GM19372 (cell line): ENCODE results near the gene HSD17B3.
"Not testable (repeated sequence)": the region's sequence is repeated elsewhere in the genome, so short reads cannot be mapped to it uniquely, and the experiment has no call there.

Experiments used
- ATAC-seq: cut with Tn5 transposase; IDR thresholded peaks from one replicate; pipeline ENCODE4 v1.9.1; 2021; ENCODE audit warnings: mild to moderate bottlenecking, low read depth, moderate library complexity; ENCODE audit not compliant: unreplicated experiment

The HSD17B3 gene

DNA sequence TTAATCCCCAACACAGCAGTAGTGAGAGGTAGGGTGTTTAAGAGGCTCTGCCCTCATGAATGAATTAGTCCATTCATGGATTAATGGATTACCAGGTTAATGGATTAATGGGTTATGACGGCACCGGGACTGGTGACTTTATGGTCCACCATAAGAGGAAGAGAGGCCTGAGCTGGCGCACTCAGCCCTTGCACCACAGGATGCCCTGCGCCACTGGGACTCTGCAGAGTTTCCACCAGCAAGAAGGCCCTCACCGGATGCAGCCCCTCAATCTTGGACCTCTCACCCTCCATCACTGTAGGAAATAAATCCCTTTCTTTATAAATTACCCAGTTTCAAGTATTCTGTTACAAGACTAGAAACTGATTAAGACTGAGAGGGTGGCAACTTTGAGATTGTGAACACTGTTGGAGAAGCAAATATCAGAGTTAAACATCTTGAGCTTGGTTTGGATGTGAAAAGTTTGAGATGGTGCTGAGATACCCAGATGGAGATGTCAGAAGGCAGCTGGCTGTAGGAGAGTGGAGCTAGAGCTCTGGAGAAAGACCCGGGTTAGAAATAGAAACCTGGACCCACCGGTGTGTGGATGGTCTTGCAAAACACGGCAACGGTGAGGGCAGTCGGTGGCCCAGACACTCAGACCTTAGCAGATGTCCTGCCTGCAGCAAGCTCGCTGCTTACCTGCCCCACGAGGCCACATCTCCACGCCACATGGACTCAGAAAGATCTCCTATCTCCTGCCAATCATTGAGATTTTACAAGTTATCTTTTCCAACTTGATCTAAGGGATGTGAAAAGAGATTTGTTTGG lies 98.8 kb downstream of the HSD17B3 start:
- ATAC-seq, result no peak

GRCh38 chr9:96201140-96201539 lies 100.8 kb downstream of the HSD17B3 start:
- no peak for ATAC-seq

- no peak for ATAC-seq
Measured at GRCh38 chr9:96199006-96199405, 103.0 kb downstream of the HSD17B3 start.

GRCh38 chr9:96195541-96195940 lies 106.4 kb downstream of the HSD17B3 start:
- no peak for ATAC-seq

GRCh38 chr9:96193236-96193755 lies 108.7 kb downstream of the HSD17B3 start:
- ATAC-seq, result no peak

- ATAC-seq, result no peak
Measured at GRCh38 chr9:96192710-96193109, 109.3 kb downstream of the HSD17B3 start.

- no peak for ATAC-seq
Measured at GRCh38 chr9:96189995-96190394, 112.0 kb downstream of the HSD17B3 start.

GRCh38 chr9:96189581-96189980 lies 112.4 kb downstream of the HSD17B3 start:
- not testable (repeated sequence) for ATAC-seq

DNA sequence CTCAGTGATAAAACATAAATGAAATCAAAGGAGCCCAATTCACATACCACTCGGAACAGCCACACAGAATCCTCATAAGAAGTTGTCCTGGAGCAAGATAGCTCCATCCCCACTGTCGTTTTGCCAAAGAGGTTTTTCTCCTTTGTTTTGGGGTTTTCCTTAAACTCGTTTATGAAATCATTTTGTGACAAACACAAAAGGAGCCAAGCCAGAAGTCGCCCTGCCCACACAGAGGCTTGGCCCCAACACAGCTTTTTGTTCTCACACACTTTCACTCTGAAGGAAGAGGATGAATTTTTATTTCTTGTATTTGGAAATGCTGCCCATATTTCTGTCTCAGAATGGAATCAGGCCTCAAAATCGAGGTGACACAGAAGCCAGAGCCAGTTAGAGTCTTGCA lies 113.4 kb downstream of the HSD17B3 start:
- no peak for ATAC-seq

DNA sequence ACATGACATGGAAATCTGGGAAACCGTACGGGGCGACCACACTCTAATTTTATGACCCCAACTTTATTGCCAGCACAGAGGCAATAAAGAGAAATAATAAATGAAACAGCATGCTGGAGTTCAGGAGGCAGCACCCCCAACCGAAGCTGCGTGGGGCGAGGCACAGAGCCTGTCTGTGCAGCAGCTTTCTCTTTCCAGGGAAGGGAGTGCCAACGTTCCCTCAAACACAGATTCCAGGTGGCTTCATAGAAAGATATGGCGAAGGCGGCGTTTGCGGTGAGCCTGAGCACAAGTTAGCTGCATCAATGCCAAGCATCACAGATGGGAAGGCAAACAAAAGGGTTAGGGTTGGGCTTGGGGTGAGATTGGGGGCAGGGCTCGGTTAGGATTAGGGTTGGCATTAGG lies 114.8 kb downstream of the HSD17B3 start:
- ATAC-seq, result no peak

- no peak for ATAC-seq
Measured at GRCh38 chr9:96186591-96187011, 115.4 kb downstream of the HSD17B3 start.

DNA sequence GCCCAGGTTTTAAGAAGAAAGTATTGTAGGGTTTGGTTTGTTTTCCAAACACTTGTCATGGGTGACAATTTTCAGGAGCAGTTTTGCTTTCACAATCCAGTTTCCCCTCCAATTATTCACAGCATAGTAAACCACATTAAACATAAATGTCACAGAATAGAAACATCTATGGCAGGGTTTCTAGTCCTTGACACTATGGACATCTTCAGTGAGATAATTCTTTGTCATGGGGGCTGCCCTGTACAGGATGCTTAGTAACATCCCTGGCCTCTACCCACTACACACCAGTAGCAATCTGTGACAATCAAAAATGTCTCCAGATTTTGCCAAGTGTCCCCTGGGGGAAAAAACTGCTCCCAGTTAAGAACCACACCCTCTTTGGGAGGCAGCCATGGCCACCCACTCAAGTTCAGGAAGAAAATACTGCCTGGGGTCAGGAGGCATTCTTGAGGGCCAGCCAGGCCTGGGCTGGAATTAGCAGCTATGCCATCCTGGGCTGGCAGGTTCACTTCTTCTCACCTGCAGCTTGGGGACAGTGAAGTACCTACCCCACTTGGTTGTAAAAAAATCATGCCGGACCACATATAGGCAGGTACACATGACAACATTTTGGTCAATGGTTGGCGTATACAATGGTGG lies 116.3 kb downstream of the HSD17B3 start:
- no peak for ATAC-seq
